Measurements from ENCODE around the gene HYPK. TPM values are rescaled to one million over a fixed set of nuclear protein-coding genes. Genes with fewer than 3 reads are reported as not detected.

HYPK gene
- 10 to 100 TPM in 2 of 3 donors, 1 to 10 TPM in 1; 9.9 to 30.6 (median 12.3) TPM for polyA plus RNA-seq

GRCh38 chr15:43800286-43801141 is at the start of gene HYPK:
Gene HYPK, plus strand, starts transcription at chr15:43800599. Its CDS starts 24 bp downstream, at chr15:43800623.
- 7 to 8% (median 8%) methylated on average over 44 of the region's 44 CpGs for WGBS, 3 donors
- H3K27ac ChIP-seq (ENCODE audit: low read depth, low read length): peak within 1 kb of the TSS; percentile 76

- H3K27ac ChIP-seq (ENCODE audit: low read depth, low read length): no peak overlapping the region
- 52 to 87% (median 84%) methylated on average over 6 of the region's 6 CpGs for WGBS, 3 donors
Measured at GRCh38 chr15:43751885-43752284, 48.5 kb upstream of the HYPK start.

- WGBS, 3 donors: 81 to 90% (median 83%) methylated on average over 6 of the region's 6 CpGs
- no peak overlapping the region for H3K27ac ChIP-seq (ENCODE audit: low read depth, low read length)
Measured at GRCh38 chr15:43762824-43763223, 37.6 kb upstream of the HYPK start.

GRCh38 chr15:43763819-43764446 is 36.5 kb upstream of the HYPK start:
- WGBS, 3 donors: 54 to 67% (median 66%) methylated on average over 2 of the region's 2 CpGs

GRCh38 chr15:43769584-43770228 is 30.7 kb upstream of the HYPK start:
- H3K27ac ChIP-seq (ENCODE audit: low read depth, low read length): no peak overlapping the region
- 62 to 71% (median 68%) methylated on average over 5 of the region's 5 CpGs for WGBS, 3 donors

More at GRCh38 chr15:43763819-43764446, 36.5 kb upstream of the HYPK start:
- H3K27ac ChIP-seq (ENCODE audit: low read depth, low read length): no peak overlapping the region

GRCh38 chr15:43771816-43772215 is 28.6 kb upstream of the HYPK start:
- 50 to 89% (median 59%) methylated on average over 2 of the region's 2 CpGs for WGBS, 3 donors
- no peak overlapping the region for H3K27ac ChIP-seq (ENCODE audit: low read depth, low read length)

GRCh38 chr15:43772624-43773023 is 27.8 kb upstream of the HYPK start:
- no peak overlapping the region for H3K27ac ChIP-seq (ENCODE audit: low read depth, low read length)

- WGBS, 3 donors: 58 to 82% (median 80%) methylated on average over 4 of the region's 4 CpGs
- no peak overlapping the region for H3K27ac ChIP-seq (ENCODE audit: low read depth, low read length)
Measured at GRCh38 chr15:43774062-43774461, 26.3 kb upstream of the HYPK start.

- 78 to 96% (median 88%) methylated on average over 1 of the region's 1 CpG for WGBS, 3 donors
Measured at GRCh38 chr15:43775411-43775965, 24.9 kb upstream of the HYPK start.

GRCh38 chr15:43776101-43776717 is 24.2 kb upstream of the HYPK start:
- H3K27ac ChIP-seq (ENCODE audit: low read depth, low read length): no peak overlapping the region
- WGBS, 3 donors: 11 to 46% (median 40%) methylated on average over 32 to 35 of the region's 35 CpGs

More at GRCh38 chr15:43775411-43775965, 24.9 kb upstream of the HYPK start:
- no peak overlapping the region for H3K27ac ChIP-seq (ENCODE audit: low read depth, low read length)

- H3K27ac ChIP-seq (ENCODE audit: low read depth, low read length): no peak within 1 kb of the TSS
- WGBS, 3 donors: 1 to 4% (median 2%) methylated on average over 41 of the region's 41 CpGs
Measured at GRCh38 chr15:43776718-43777266, 23.6 kb upstream of the HYPK start, which contains the start of gene ELL3. Gene ELL3, minus strand, starts transcription at chr15:43776966. Its CDS starts 65 bp downstream, at chr15:43776901.

- H3K27ac ChIP-seq (ENCODE audit: low read depth, low read length): no peak overlapping the region
- whole genome bisulfite sequencing, 3 donors: 1 to 2% (median 1%) methylated on average over 31 of the region's 31 CpGs
Measured at GRCh38 chr15:43777267-43777914, 23.0 kb upstream of the HYPK start.

- WGBS, 3 donors: 82 to 92% (median 91%) methylated on average over 1 of the region's 1 CpG
Measured at GRCh38 chr15:43779016-43779415, 21.4 kb upstream of the HYPK start.

GRCh38 chr15:43789409-43789808 is 11.0 kb upstream of the HYPK start:
- 66 to 97% (median 95%) methylated on average over 3 of the region's 3 CpGs for WGBS, 3 donors
- no peak overlapping the region for H3K27ac ChIP-seq (ENCODE audit: low read depth, low read length)

More at GRCh38 chr15:43779016-43779415, 21.4 kb upstream of the HYPK start:
- no peak overlapping the region for H3K27ac ChIP-seq (ENCODE audit: low read depth, low read length)

- 0 to 1% (median 1%) methylated on average over 65 to 66 of the region's 66 CpGs for WGBS, 3 donors
- H3K27ac ChIP-seq (ENCODE audit: low read depth, low read length): peak within 1 kb of the TSS; percentile 98
Measured at GRCh38 chr15:43791993-43792760, 8.2 kb upstream of the HYPK start, which contains the start of gene SERF2. Gene SERF2, plus strand, starts transcription at chr15:43792320. Its CDS starts 57 bp downstream, at chr15:43792377.

- peak overlapping the region; percentile 98 for H3K27ac ChIP-seq (ENCODE audit: low read depth, low read length)
- WGBS, 3 donors: 0 to 2% (median 2%) methylated on average over 33 of the region's 33 CpGs
Measured at GRCh38 chr15:43792761-43793476, 7.5 kb upstream of the HYPK start.
